CD8-positive, alpha-beta memory T cell (primary cell): ENCODE results near the gene KIF14. TPM values are rescaled to one million over a fixed set of nuclear protein-coding genes. Genes with fewer than 3 reads are reported as not detected.
"Not testable (repeated sequence)": the region's sequence is repeated elsewhere in the genome, so short reads cannot be mapped to it uniquely, and the experiment has no call there.

ENCODE experiments used
- CTCF ChIA-PET: fragments of 350-600 bp; sonication (Branson Sonifier 250); formaldehyde crosslinking; loops from one replicate; lab custom pipeline; 2021; ENCODE audit warnings: antibody characterized with exemption; lab: Charles Lee
- POLR2A ChIA-PET: fragments of 350-600 bp; sonication (Branson Sonifier 250); formaldehyde crosslinking; loops from one replicate; lab custom pipeline; 2021; ENCODE audit warnings: antibody characterized with exemption; lab: Charles Lee
- DNase-seq, 5 donors: peaks; one replicate each; pipeline versions ENCODE4 v3.0.0 to v3.0.0-alpha.2; 2020 to 2022; ENCODE audit warnings: mixed read lengths in 1 of 5
- H3K27ac ChIP-seq: one replicate; pipeline ENCODE4 v1.7.0; 2013; ENCODE audit warnings: low read depth, mild to moderate bottlenecking, low read length, moderate library complexity
- H3K27me3 ChIP-seq: 2 replicates; pipeline ENCODE4 v1.7.0; 2013; ENCODE audit warnings: low read length, mild to moderate bottlenecking; ENCODE audit not compliant: insufficient read depth, poor library complexity, severe bottlenecking
- H3K36me3 ChIP-seq: 2 replicates; pipeline ENCODE4 v1.7.0; 2013; ENCODE audit warnings: mild to moderate bottlenecking, low read length, moderate library complexity; ENCODE audit not compliant: insufficient read depth
- H3K4me1 ChIP-seq: 2 replicates; pipeline ENCODE4 v1.7.0; 2013; ENCODE audit warnings: mild to moderate bottlenecking, low read length, moderate library complexity; ENCODE audit not compliant: insufficient read depth
- H3K4me3 ChIP-seq: 2 replicates; pipeline ENCODE4 v1.7.0; 2013; ENCODE audit warnings: mild to moderate bottlenecking, low read length
- H3K9me3 ChIP-seq: 2 replicates; pipeline ENCODE4 v1.7.0; 2013; ENCODE audit warnings: mild to moderate bottlenecking, low read length
- H3K27ac Mint-ChIP-seq, 8 donors: one replicate each; pipeline ENCODE4 v1.8.0; 2020 to 2021; ENCODE audit warnings: mixed read lengths in 8 of 8, mild to moderate bottlenecking in 6 of 8, inconsistent platforms in 3 of 8, moderate library complexity in 3 of 8
- H3K27me3 Mint-ChIP-seq, 2 donors: one replicate each; pipeline ENCODE4 v1.8.0; 2020 to 2021; ENCODE audit warnings: mixed read lengths in 2 of 2, mild to moderate bottlenecking in 1 of 2, moderate library complexity in 1 of 2
- H3K36me3 Mint-ChIP-seq, 3 donors: one replicate each; pipeline ENCODE4 v1.8.0; 2020 to 2021; ENCODE audit warnings: mixed read lengths in 3 of 3, inconsistent platforms in 1 of 3, mild to moderate bottlenecking in 1 of 3
- H3K4me1 Mint-ChIP-seq, 3 donors: one replicate each; pipeline ENCODE4 v1.8.0; 2020 to 2021; ENCODE audit warnings: mixed read lengths in 3 of 3, inconsistent platforms in 1 of 3, mild to moderate bottlenecking in 1 of 3
- H3K4me3 Mint-ChIP-seq, 7 donors: one replicate each; pipeline ENCODE4 v1.8.0; 2020 to 2021; ENCODE audit warnings: mixed read lengths in 7 of 7, mild to moderate bottlenecking in 6 of 7, moderate library complexity in 4 of 7, inconsistent platforms in 2 of 7
- H3K9me3 Mint-ChIP-seq, 5 donors: one replicate each; pipeline ENCODE4 v1.8.0; 2020 to 2022; ENCODE audit warnings: mixed read lengths in 5 of 5, mild to moderate bottlenecking in 3 of 5, moderate library complexity in 2 of 5, inconsistent platforms in 1 of 5
- polyA plus RNA-seq: library from polyadenylated mRNA; unstranded; fragments of 300-500 nt; fragmentation: Illumina TruSeq; gene quantifications from one replicate; pipeline ENCODE4 v1.2.3, GENCODE V29; 2021
- total RNA-seq, 2 experiments: library from RNA; stranded (reverse); gene quantifications; one replicate each; pipeline ENCODE4 v1.2.3, GENCODE V29; 2021

The KIF14 gene
- total and polyA plus RNA-seq, 3 experiments from 2014 or later: 9.3 TPM; not detected in 1

GRCh38 chr1:200640963-200641401, 20.4 kb upstream of the KIF14 start:
- H3K4me1 Mint-ChIP-seq: no peaks in the 10 kb centered on the region
- no peaks in the 10 kb centered on the region for H3K4me1 ChIP-seq
- H3K9me3 Mint-ChIP-seq: no peaks in the 10 kb centered on the region
- peak overlapping the region; percentile 52 for H3K27ac ChIP-seq
- no peaks in the 10 kb centered on the region for H3K9me3 ChIP-seq
- H3K4me3 Mint-ChIP-seq: no peak overlapping the region
- POLR2A ChIA-PET: no interaction called here
- no peaks in the 10 kb centered on the region for H3K27me3 ChIP-seq
- no peaks in the 10 kb centered on the region for H3K36me3 ChIP-seq
- peaks cover 0 to 41% (median 9%) of the 10 kb centered on the region in 3 donors for H3K36me3 Mint-ChIP-seq
- CTCF ChIA-PET: interaction anchor here (0.9 kb wide), 1 partner anchor 18 kb away, joined by 3 read pairs; no protein-coding TSS in a partner anchor
- H3K27ac Mint-ChIP-seq: no peak overlapping the region
- no peaks in the 10 kb centered on the region for H3K27me3 Mint-ChIP-seq
- no peak for DNase-seq
- H3K4me3 ChIP-seq: no peak overlapping the region

DNA sequence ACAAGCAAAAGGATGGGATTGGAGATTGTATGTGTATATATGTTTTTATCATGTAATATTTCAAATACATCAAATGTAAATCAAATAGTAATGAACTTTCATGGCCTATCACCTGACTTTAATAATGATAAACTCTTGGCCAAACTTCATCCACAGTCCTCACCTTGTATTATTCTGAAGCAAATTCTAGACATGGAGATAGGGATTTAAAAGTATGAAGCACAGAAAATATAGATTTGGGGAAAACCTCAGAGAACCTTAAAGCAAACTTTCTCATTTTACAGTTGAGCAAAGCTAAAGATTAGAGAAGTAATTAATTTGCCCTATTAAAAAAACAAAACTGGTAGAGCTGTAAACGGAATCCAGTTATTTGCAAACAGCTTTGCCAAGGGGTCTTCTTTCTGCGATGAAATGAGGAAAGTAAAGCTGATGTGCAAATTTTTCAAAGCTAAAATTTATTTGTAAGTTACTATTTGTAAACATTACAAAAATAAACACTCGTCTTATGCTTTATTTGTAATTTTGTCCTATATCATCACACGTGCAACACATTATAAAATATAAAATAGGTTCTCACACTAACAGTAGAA, 19.9 kb upstream of the KIF14 start:
- no peaks in the 10 kb centered on the region for H3K27me3 ChIP-seq
- Mint-ChIP-seq H3K27me3 (no peaks in the 10 kb centered on the region), H3K4me3 (no peak overlapping the region), H3K36me3 (peaks cover 0 to 38% (median 9%) of the 10 kb centered on the region in 3 donors), H3K27ac (no peak overlapping the region), H3K4me1 (no peaks in the 10 kb centered on the region), H3K9me3 (no peaks in the 10 kb centered on the region)
- ChIA-PET POLR2A (no interaction called here), CTCF (no interaction called here)
- no peaks in the 10 kb centered on the region for H3K36me3 ChIP-seq
- H3K9me3 ChIP-seq: no peaks in the 10 kb centered on the region
- no peak overlapping the region for H3K4me3 ChIP-seq
- H3K27ac ChIP-seq: peak overlapping the region; percentile 52
- no peaks in the 10 kb centered on the region for H3K4me1 ChIP-seq
- no peak for DNase-seq

- ChIA-PET POLR2A (no interaction called here), CTCF (no interaction called here)
- Histone ChIP-seq H3K27me3 (no peaks in the 10 kb centered on the region), H3K27ac (peak overlapping the region; percentile 3), H3K4me3 (no peak overlapping the region), H3K9me3 (no peaks in the 10 kb centered on the region), H3K36me3 (no peaks in the 10 kb centered on the region), H3K4me1 (no peaks in the 10 kb centered on the region)
- no peak overlapping the region for H3K27ac Mint-ChIP-seq
- no peak overlapping the region for H3K4me3 Mint-ChIP-seq
- no peaks in the 10 kb centered on the region for H3K27me3 Mint-ChIP-seq
- peaks cover 0 to 22% (median 5%) of the 10 kb centered on the region in 3 donors for H3K36me3 Mint-ChIP-seq
- no peaks in the 10 kb centered on the region for H3K9me3 Mint-ChIP-seq
- no peaks in the 10 kb centered on the region for H3K4me1 Mint-ChIP-seq
- DNase-seq: no peak
Observed at GRCh38 chr1:200638073-200638472, 17.5 kb upstream of the KIF14 start.

DNA sequence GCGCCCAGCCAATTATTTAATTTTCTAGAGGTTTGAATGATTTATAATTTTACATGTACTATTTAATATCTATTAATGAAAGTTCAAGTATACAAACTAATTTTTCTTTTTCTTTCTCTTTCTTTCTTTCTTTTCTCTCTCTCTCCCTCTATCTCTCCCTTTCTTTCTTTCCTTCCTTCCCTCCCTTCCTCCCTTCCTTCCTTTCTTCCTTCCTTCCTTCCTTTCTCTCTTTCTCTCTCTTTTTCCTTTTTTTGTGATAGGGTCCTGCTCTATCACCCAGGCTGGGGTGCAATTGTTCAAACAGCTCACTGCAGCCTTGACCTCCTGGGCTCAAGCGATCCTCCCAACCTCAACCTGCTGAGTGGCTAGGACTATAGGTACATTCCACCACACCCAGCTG, 16.1 kb upstream of the KIF14 start:
- Mint-ChIP-seq H3K9me3 (no peaks in the 10 kb centered on the region), H3K4me1 (no peaks in the 10 kb centered on the region), H3K4me3 (no peak overlapping the region), H3K27me3 (peaks cover 0 to under 1% of the 10 kb centered on the region in 2 donors), H3K36me3 (peaks cover 0 to 16% (median 5%) of the 10 kb centered on the region in 3 donors), H3K27ac (peak overlapping the region in 3 of 8 donors; percentile 5 to 89 (median 8))
- no peak for DNase-seq
- H3K27ac ChIP-seq: no peak overlapping the region
- no peaks in the 10 kb centered on the region for H3K27me3 ChIP-seq
- H3K4me3 ChIP-seq: no peak overlapping the region
- no peaks in the 10 kb centered on the region for H3K4me1 ChIP-seq
- POLR2A ChIA-PET: interaction anchor here (0.6 kb wide), 1 partner anchor 50 kb away, joined by 3 read pairs; no protein-coding TSS in a partner anchor
- no peaks in the 10 kb centered on the region for H3K36me3 ChIP-seq
- no peaks in the 10 kb centered on the region for H3K9me3 ChIP-seq
- CTCF ChIA-PET: no interaction called here

DNA sequence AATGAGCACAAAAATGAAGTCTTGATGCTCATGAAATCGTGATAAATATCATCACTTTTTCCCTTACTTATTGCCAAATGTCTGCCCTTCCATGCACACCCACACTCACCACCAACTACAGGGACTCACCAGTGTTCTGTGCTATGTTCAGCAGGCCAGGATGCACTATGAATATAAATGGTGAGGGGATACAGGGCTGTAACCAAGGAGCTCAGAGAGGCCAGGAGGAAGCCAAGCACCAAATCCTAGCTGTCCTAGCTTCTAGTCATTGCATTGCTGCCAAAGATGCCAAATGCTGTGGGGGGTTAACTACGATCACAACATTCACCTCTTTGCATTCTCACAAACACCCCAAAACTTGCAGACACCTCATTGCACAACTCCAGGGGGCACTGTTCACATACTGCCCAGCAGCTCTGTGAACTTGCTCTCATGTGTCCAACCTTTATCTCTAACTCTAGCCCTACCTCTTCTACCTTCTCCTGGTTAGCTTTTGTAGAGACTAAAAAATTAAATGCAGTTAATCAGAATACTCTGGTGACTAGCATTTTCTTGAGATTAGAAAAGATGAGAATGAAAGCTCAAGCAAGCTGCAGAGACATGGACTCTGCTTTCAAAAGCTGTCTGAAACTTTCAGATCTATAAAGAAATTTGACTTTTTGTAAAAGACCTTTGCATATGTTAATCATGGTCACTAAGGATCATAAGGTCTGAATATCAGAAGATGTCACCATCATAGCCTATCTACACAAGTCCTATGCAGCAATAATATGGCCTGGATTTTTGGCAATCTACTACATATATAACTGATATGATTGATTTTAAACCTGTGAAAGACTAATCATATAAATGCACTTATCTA, 13.9 kb upstream of the KIF14 start:
- ChIA-PET CTCF (interaction anchor here (0.8 to 1.0 kb wide), 3 partner anchors 9 to 337 kb away, joined by 3 to 4 read pairs (median 4); no protein-coding TSS in a partner anchor), POLR2A (no interaction called here)
- Histone ChIP-seq H3K4me3 (no peak overlapping the region), H3K36me3 (no peaks in the 10 kb centered on the region), H3K9me3 (no peaks in the 10 kb centered on the region), H3K4me1 (no peaks in the 10 kb centered on the region), H3K27me3 (no peaks in the 10 kb centered on the region), H3K27ac (no peak overlapping the region)
- DNase-seq: no peak
- Mint-ChIP-seq H3K9me3 (no peaks in the 10 kb centered on the region), H3K27me3 (peaks cover 0 to 1% of the 10 kb centered on the region in 2 donors), H3K36me3 (peaks cover 0 to 4% (median 2%) of the 10 kb centered on the region in 3 donors), H3K4me1 (no peaks in the 10 kb centered on the region), H3K4me3 (no peak overlapping the region), H3K27ac (peak overlapping the region in 1 of 8 donors; percentile 44)

- H3K36me3 ChIP-seq: no peaks in the 10 kb centered on the region
- no peak overlapping the region for H3K27ac ChIP-seq
- POLR2A ChIA-PET: no interaction called here
- Mint-ChIP-seq H3K4me1 (peaks cover 13 to 19% (median 17%) of the 10 kb centered on the region in 3 donors), H3K27ac (no peak overlapping the region), H3K36me3 (peaks cover 0 to 2% (median 0%) of the 10 kb centered on the region in 3 donors), H3K27me3 (peaks cover 0 to 1% of the 10 kb centered on the region in 2 donors), H3K4me3 (no peak overlapping the region), H3K9me3 (no peaks in the 10 kb centered on the region)
- no peak overlapping the region for H3K4me3 ChIP-seq
- H3K9me3 ChIP-seq: no peaks in the 10 kb centered on the region
- H3K4me1 ChIP-seq: peaks cover 15% of the 10 kb centered on the region
- DNase-seq: no peak
- H3K27me3 ChIP-seq: no peaks in the 10 kb centered on the region
- CTCF ChIA-PET: no interaction called here
Observed at GRCh38 chr1:200631375-200631774, 10.8 kb upstream of the KIF14 start.

DNA sequence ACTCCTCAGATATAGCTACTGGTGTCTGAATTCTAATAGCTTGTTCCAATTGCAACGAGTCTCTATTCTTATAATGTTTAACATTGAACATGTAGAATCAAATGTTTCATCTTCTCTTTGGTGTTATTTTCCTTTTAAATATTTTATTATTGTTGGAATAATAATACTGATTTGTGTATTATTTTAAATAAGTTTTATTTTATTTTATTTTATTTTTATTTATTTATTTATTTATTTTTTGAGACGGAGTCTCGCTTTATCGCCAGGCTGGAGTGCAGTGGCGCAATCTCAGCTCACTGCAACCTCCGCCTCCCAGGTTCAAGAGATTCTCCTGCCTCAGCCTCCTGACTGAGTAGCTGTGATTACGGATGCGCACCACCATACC, 10.0 kb upstream of the KIF14 start:
- POLR2A ChIA-PET, H3K4me3 ChIP-seq, H3K9me3 Mint-ChIP-seq, H3K36me3 ChIP-seq, H3K27me3 Mint-ChIP-seq, H3K27ac ChIP-seq, H3K4me3 Mint-ChIP-seq, H3K36me3 Mint-ChIP-seq, DNase-seq, H3K9me3 ChIP-seq, H3K27me3 ChIP-seq, H3K27ac Mint-ChIP-seq: not testable (repeated sequence)
- peaks cover 13 to 19% (median 17%) of the 10 kb centered on the region in 3 donors for H3K4me1 Mint-ChIP-seq
- H3K4me1 ChIP-seq: peaks cover 15% of the 10 kb centered on the region
- CTCF ChIA-PET: interaction anchor here (1.0 kb wide), 1 partner anchor 9 kb away, joined by 6 read pairs; no protein-coding TSS in a partner anchor
